GM23338 (cell line): ENCODE measurements around the gene TRAPPC3L. TPM values are rescaled to one million over a fixed set of nuclear protein-coding genes. Genes with fewer than 3 reads are reported as not detected.

Experiments used
- ATAC-seq: fragments of 200-7000 bp; cut with Tn5 transposase; 3 replicates; pipeline ENCODE4 v1.9.1; 2020
- DNase-seq: peaks from one replicate; pipeline ENCODE4 v3.0.0-alpha.2; 2015; ENCODE audit warnings: low spot score
- H2AFZ ChIP-seq: fragments of 200-600 bp; sonication (generic); 2 replicates; pipeline ENCODE4 v1.8.0; 2016; ENCODE audit warnings: antibody characterized with exemption, mild to moderate bottlenecking, moderate library complexity
- H3F3A ChIP-seq: fragments of 200-600 bp; sonication (generic); replicated peaks from 2 replicates; pipeline ENCODE4 v1.8.0; 2017; ENCODE audit warnings: antibody characterized with exemption, mixed run types, low read depth
- H3K27ac ChIP-seq: fragments of 200-600 bp; sonication (generic); 2 replicates; pipeline ENCODE4 v1.6.1; 2016; ENCODE audit warnings: low read depth
- H3K27me3 ChIP-seq: fragments of 200-600 bp; sonication (generic); 2 replicates; pipeline ENCODE4 v1.8.0; 2016; ENCODE audit warnings: mild to moderate bottlenecking, mixed run types, moderate library complexity; ENCODE audit not compliant: insufficient read depth
- H3K36me3 ChIP-seq: fragments of 200-600 bp; sonication (generic); 2 replicates; pipeline ENCODE4 v1.8.0; 2016; ENCODE audit warnings: mild to moderate bottlenecking; ENCODE audit not compliant: insufficient read depth
- H3K4me1 ChIP-seq: fragments of 200-600 bp; sonication (generic); 2 replicates; pipeline ENCODE4 v1.8.0; 2016; ENCODE audit warnings: mild to moderate bottlenecking, moderate library complexity; ENCODE audit not compliant: insufficient read depth
- H3K4me2 ChIP-seq: fragments of 200-600 bp; sonication (generic); 2 replicates; pipeline ENCODE4 v1.7.1; 2017; ENCODE audit warnings: mixed run types
- H3K4me3 ChIP-seq: fragments of 200-600 bp; sonication (generic); 2 replicates; pipeline ENCODE4 v1.6.1; 2016; ENCODE audit warnings: mixed run types
- H3K79me2 ChIP-seq: fragments of 200-600 bp; sonication (generic); replicated peaks from 2 replicates; pipeline ENCODE4 v1.8.0; 2017; ENCODE audit warnings: mild to moderate bottlenecking; ENCODE audit not compliant: insufficient read depth
- H3K9me2 ChIP-seq: fragments of 200-600 bp; sonication (generic); 2 replicates; pipeline ENCODE4 v1.8.0; 2017; ENCODE audit not compliant: insufficient read depth
- H4K20me1 ChIP-seq: fragments of 200-600 bp; sonication (generic); replicated peaks from 2 replicates; pipeline ENCODE4 v1.8.0; 2017; ENCODE audit warnings: mild to moderate bottlenecking; ENCODE audit not compliant: insufficient read depth
- H3K27ac Mint-ChIP-seq: 2 replicates; pipeline ENCODE4 v1.8.0; 2020; ENCODE audit warnings: inconsistent platforms, mild to moderate bottlenecking, moderate library complexity, mixed read lengths
- H3K27me3 Mint-ChIP-seq: 3 replicates; pipeline ENCODE4 v1.8.0; 2022; ENCODE audit warnings: low read depth, mild to moderate bottlenecking, moderate library complexity, mixed read lengths, inconsistent platforms; ENCODE audit not compliant: insufficient read depth, poor library complexity
- H3K36me3 Mint-ChIP-seq: 3 replicates; pipeline ENCODE4 v1.8.0; 2021; ENCODE audit warnings: low read depth, mild to moderate bottlenecking, inconsistent platforms, moderate library complexity, mixed read lengths
- H3K4me1 Mint-ChIP-seq: 3 replicates; pipeline ENCODE4 v1.8.0; 2020; ENCODE audit warnings: mild to moderate bottlenecking, inconsistent platforms, mixed read lengths
- H3K4me3 Mint-ChIP-seq: 3 replicates; pipeline ENCODE4 v1.8.0; 2021; ENCODE audit warnings: moderate library complexity, mild to moderate bottlenecking, inconsistent platforms, mixed read lengths
- H3K9me3 Mint-ChIP-seq: 3 replicates; pipeline ENCODE4 v1.8.0; 2020; ENCODE audit warnings: moderate library complexity, mild to moderate bottlenecking, inconsistent platforms, mixed read lengths
- CREB1 ChIP-seq: fragments of 250-450 bp; sonication (Bioruptor Pico); IDR thresholded peaks from 2 replicates; pipeline ENCODE4 v1.5.0; 2020; ENCODE audit warnings: low read depth, mild to moderate bottlenecking, moderate library complexity
- ETS1 ChIP-seq: IDR thresholded peaks from 2 replicates; pipeline ENCODE4 v1.6.1; 2016; ENCODE audit warnings: antibody characterized with exemption
- EZH2 ChIP-seq: fragments of 200-600 bp; sonication (generic); IDR thresholded peaks from one replicate; pipeline ENCODE4 v1.8.0; 2017; ENCODE audit warnings: antibody characterized with exemption, mild to moderate bottlenecking, low read depth; ENCODE audit not compliant: unreplicated experiment
- EZH2phosphoT487 ChIP-seq: fragments of 200-600 bp; sonication (generic); IDR thresholded peaks from one replicate; pipeline ENCODE4 v1.8.1; 2018; ENCODE audit warnings: antibody characterized with exemption; ENCODE audit not compliant: unreplicated experiment
- JUNB ChIP-seq: IDR thresholded peaks from one replicate; pipeline ENCODE4 v1.6.1; 2016; ENCODE audit warnings: antibody characterized with exemption; ENCODE audit not compliant: unreplicated experiment
- NANOG ChIP-seq: IDR thresholded peaks from 2 replicates; pipeline ENCODE4 v1.6.1; 2016; ENCODE audit warnings: antibody characterized with exemption, borderline replicate concordance
- POLR2AphosphoS5 ChIP-seq: IDR thresholded peaks from 2 replicates; pipeline ENCODE4 v1.6.1; 2016; ENCODE audit warnings: antibody characterized with exemption, low read depth
- REST ChIP-seq: IDR thresholded peaks from one replicate; pipeline ENCODE4 v1.6.1; 2018; ENCODE audit warnings: antibody characterized with exemption; ENCODE audit not compliant: unreplicated experiment
- STAT1 ChIP-seq: IDR thresholded peaks from one replicate; pipeline ENCODE4 v1.6.1; 2016; ENCODE audit warnings: antibody characterized with exemption; ENCODE audit not compliant: unreplicated experiment
- ZNF114 ChIP-seq: fragments of 250-450 bp; sonication (Bioruptor Pico); IDR thresholded peaks from 2 replicates; pipeline ENCODE4 v1.5.0; 2020; ENCODE audit warnings: mild to moderate bottlenecking, moderate library complexity
- ZNF331 ChIP-seq: fragments of 250-450 bp; sonication (Bioruptor Pico); IDR thresholded peaks from 2 replicates; pipeline ENCODE4 v1.5.0; 2020; ENCODE audit warnings: low read depth, mild to moderate bottlenecking, moderate library complexity
- ZNF462 ChIP-seq: fragments of 250-450 bp; sonication (Bioruptor Pico); IDR thresholded peaks from 2 replicates; pipeline ENCODE4 v1.5.0; 2020; ENCODE audit warnings: mild to moderate bottlenecking, moderate library complexity
- polyA plus RNA-seq: library from polyadenylated mRNA; unstranded; fragments of >200 nt; fragmentation: Nextera tagmentation; extraction: Ambion mirVana; gene quantifications from 2 replicates; pipeline ENCODE4 v1.2.1, GENCODE V29; 2016
- total RNA-seq: library from RNA; depleted of rRNA; stranded (reverse); fragments of >200 nt; shearing (Covaris generic); gene quantifications from 2 replicates; pipeline ENCODE4 v1.2.3, GENCODE V29; 2014

TRAPPC3L gene
- total and polyA plus RNA-seq, 2 experiments from 2014 or later = not detected

GRCh38 chr6:116463301-116463700 lies 82.2 kb downstream of the TRAPPC3L start (continued):
- no peak for TF ChIP-seq ZNF462 (CRISPR knock-in tag)
- no peak for TF ChIP-seq STAT1
- no peak for TF ChIP-seq EZH2phosphoT487
- no peak for TF ChIP-seq CREB1
- TF ChIP-seq ZNF114 (CRISPR knock-in tag) = no peak
- no peak for TF ChIP-seq NANOG
- no peak for TF ChIP-seq POLR2AphosphoS5
- no peak for TF ChIP-seq EZH2

- Histone ChIP-seq H3K4me3 (peak overlapping the region; percentile 56), H3K4me1 (no peaks in the 10 kb centered on the region; the same call in 1 of the 2 replicates), H3K4me2 (peak overlapping the region; percentile 82), H3K27me3 (peaks cover 48% of the 10 kb centered on the region), H2AFZ (peak overlapping the region; percentile 93), H3K9me2 (no peaks in the 10 kb centered on the region), H4K20me1 (no peaks in the 10 kb centered on the region; the same call in 1 of the 2 replicates), H3K79me2 (no peaks in the 10 kb centered on the region), H3K27ac (no peak overlapping the region), H3K36me3 (no peaks in the 10 kb centered on the region), H3F3A (peaks cover 4% of the 10 kb centered on the region)
- peak; percentile 91 for DNase-seq
- Mint-ChIP-seq H3K4me1 (peaks cover 30% of the 10 kb centered on the region), H3K27me3 (peaks cover 26% of the 10 kb centered on the region), H3K36me3 (no peaks in the 10 kb centered on the region), H3K27ac (no peak overlapping the region), H3K4me3 (peak overlapping the region; percentile 66), H3K9me3 (no peaks in the 10 kb centered on the region)
- peak; percentile 93 for ATAC-seq
- no peak for TF ChIP-seq JUNB
- TF ChIP-seq ETS1 = no peak
- TF ChIP-seq REST = no peak
- no peak for TF ChIP-seq EZH2
- 0 out of 2 replicates have a peak, but pooled peaks have one; percentile 27 for TF ChIP-seq CREB1
- no peak for TF ChIP-seq ZNF331 (CRISPR knock-in tag)
- TF ChIP-seq ZNF114 (CRISPR knock-in tag) = 0 out of 2 replicates have a peak, but pooled peaks have one; percentile 56
- TF ChIP-seq STAT1 = no peak
- TF ChIP-seq POLR2AphosphoS5 = no peak
- TF ChIP-seq EZH2phosphoT487 = no peak
Measured at GRCh38 chr6:116461932-116462885, 83.3 kb downstream of the TRAPPC3L start.
